ENCODE results near the gene FOXI1. TPM values are rescaled to one million over a fixed set of nuclear protein-coding genes. Genes with fewer than 3 reads are reported as not detected.

FOXI1 gene
- total RNA-seq, 1 donor from 2014 or later, result not detected

- H3K4me3 ChIP-seq (ENCODE audit: low read depth, low read length), result no peak overlapping the region
- no peak for DNase-seq (ENCODE audit: low read depth)
- no peak for TF ChIP-seq CTCF (conservative IDR thresholded peaks at IDR 0.05; ENCODE audit: low read depth, low read length)
Observed at GRCh38 chr5:170078458-170078857, 27.2 kb upstream of the FOXI1 start.

- TF ChIP-seq CTCF (conservative IDR thresholded peaks at IDR 0.05; ENCODE audit: low read depth, low read length), result no peak
- no peak overlapping the region for H3K4me3 ChIP-seq (ENCODE audit: low read depth, low read length)
- DNase-seq (ENCODE audit: low read depth), result no peak
Observed at GRCh38 chr5:170078931-170079330, 26.8 kb upstream of the FOXI1 start.

GRCh38 chr5:170080217-170080616 lies 25.5 kb upstream of the FOXI1 start:
- no peak for DNase-seq (ENCODE audit: low read depth)
- H3K4me3 ChIP-seq (ENCODE audit: low read depth, low read length), result no peak overlapping the region
- no peak for TF ChIP-seq CTCF (conservative IDR thresholded peaks at IDR 0.05; ENCODE audit: low read depth, low read length)

- DNase-seq (ENCODE audit: low read depth), result no peak
- no peak for TF ChIP-seq CTCF (conservative IDR thresholded peaks at IDR 0.05; ENCODE audit: low read depth, low read length)
Observed at GRCh38 chr5:170080786-170081445, 24.8 kb upstream of the FOXI1 start.

GRCh38 chr5:170081616-170082015 lies 24.1 kb upstream of the FOXI1 start:
- no peak for TF ChIP-seq CTCF (conservative IDR thresholded peaks at IDR 0.05; ENCODE audit: low read depth, low read length)
- DNase-seq (ENCODE audit: low read depth), result no peak
- no peak overlapping the region for H3K4me3 ChIP-seq (ENCODE audit: low read depth, low read length)

More at GRCh38 chr5:170080786-170081445, 24.8 kb upstream of the FOXI1 start:
- H3K4me3 ChIP-seq (ENCODE audit: low read depth, low read length), result no peak overlapping the region

GRCh38 chr5:170082701-170083100 lies 23.0 kb upstream of the FOXI1 start:
- TF ChIP-seq CTCF (conservative IDR thresholded peaks at IDR 0.05; ENCODE audit: low read depth, low read length), result no peak
- H3K4me3 ChIP-seq (ENCODE audit: low read depth, low read length), result no peak overlapping the region
- DNase-seq (ENCODE audit: low read depth), result no peak

GRCh38 chr5:170087168-170087817 lies 18.4 kb upstream of the FOXI1 start:
- no peak for TF ChIP-seq CTCF (conservative IDR thresholded peaks at IDR 0.05; ENCODE audit: low read depth, low read length)
- DNase-seq (ENCODE audit: low read depth), result no peak
- H3K4me3 ChIP-seq (ENCODE audit: low read depth, low read length), result no peak overlapping the region
